ENCODE data around the gene BUD13.
"Not testable (repeated sequence)": the region's sequence is repeated elsewhere in the genome, so short reads cannot be mapped to it uniquely, and the experiment has no call there.

The BUD13 gene

DNA sequence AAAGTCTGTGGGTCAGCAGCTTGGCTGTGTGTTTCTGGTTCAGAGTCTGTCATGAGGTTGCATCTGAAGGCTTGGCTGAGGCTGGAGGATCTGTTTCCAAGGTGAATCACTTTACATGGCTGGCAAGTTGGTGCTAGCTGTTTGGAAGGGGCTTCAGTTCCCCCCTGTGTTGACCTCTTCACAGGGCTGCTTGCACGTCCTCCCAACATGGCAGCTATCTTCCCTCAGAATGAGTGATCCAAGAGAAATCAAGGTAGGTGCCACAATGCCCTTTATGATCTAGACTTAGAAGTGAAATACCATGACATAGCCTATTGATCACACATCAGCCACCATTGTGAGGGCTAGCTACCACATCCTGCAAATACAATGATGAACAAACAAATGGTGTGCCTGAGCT, 40.4 kb upstream of the BUD13 start:
- TF ChIP-seq, protein P1, sequence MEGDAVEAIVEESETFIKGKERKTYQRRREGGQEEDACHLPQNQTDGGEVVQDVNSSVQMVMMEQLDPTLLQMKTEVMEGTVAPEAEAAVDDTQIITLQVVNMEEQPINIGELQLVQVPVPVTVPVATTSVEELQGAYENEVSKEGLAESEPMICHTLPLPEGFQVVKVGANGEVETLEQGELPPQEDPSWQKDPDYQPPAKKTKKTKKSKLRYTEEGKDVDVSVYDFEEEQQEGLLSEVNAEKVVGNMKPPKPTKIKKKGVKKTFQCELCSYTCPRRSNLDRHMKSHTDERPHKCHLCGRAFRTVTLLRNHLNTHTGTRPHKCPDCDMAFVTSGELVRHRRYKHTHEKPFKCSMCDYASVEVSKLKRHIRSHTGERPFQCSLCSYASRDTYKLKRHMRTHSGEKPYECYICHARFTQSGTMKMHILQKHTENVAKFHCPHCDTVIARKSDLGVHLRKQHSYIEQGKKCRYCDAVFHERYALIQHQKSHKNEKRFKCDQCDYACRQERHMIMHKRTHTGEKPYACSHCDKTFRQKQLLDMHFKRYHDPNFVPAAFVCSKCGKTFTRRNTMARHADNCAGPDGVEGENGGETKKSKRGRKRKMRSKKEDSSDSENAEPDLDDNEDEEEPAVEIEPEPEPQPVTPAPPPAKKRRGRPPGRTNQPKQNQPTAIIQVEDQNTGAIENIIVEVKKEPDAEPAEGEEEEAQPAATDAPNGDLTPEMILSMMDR (IDR thresholded peaks at IDR 0.05; ENCODE audit: low read depth, low read length, missing control alignments): no peak
- no peak overlapping the region for H3K4me3 ChIP-seq (ENCODE audit: low read depth, low read length)
- DNase-seq (ENCODE audit: low read depth): no peak

DNA sequence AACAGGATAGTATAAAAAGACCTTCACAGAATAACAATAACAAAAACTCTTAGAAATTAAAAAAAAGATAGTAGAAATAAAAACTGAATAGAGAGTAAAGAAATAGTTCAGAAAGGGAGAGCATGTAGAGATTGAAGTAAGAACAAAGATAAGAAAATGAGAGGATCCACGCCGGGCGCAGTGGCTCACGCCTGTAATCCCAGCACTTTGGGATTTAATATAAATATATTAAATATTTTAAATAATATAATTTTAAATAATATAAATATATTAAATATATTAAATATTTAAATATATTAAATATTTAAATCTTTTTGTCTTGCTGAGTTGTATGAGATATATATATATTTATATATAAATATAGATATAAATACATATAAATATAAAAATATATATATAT, 39.3 kb upstream of the BUD13 start:
- TF ChIP-seq, protein P1 (IDR thresholded peaks at IDR 0.05; ENCODE audit: low read depth, low read length, missing control alignments): no peak
- H3K4me3 ChIP-seq (ENCODE audit: low read depth, low read length): no peak overlapping the region
- no peak for DNase-seq (ENCODE audit: low read depth)

DNA sequence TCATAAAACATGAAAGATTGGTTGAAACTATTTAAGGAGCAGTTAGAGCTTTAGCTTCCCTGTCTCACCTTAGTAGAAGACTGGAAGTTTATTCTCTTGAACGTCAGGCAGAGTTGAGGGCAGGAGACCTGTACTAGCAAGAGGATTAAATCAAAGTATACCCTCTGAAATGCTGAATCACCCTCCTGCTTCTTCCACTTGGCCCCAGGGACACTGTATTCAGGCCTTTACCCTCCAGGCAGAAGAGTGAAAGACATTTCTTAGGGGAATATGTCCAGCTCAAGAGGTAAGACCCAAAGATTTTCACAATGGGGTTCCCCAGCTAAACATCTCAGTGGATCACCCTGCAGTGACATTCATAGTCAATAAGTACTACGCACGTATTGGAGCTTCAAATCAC, 38.4 kb upstream of the BUD13 start:
- no peak for DNase-seq (ENCODE audit: low read depth)
- no peak overlapping the region for H3K4me3 ChIP-seq (ENCODE audit: low read depth, low read length)

DNA sequence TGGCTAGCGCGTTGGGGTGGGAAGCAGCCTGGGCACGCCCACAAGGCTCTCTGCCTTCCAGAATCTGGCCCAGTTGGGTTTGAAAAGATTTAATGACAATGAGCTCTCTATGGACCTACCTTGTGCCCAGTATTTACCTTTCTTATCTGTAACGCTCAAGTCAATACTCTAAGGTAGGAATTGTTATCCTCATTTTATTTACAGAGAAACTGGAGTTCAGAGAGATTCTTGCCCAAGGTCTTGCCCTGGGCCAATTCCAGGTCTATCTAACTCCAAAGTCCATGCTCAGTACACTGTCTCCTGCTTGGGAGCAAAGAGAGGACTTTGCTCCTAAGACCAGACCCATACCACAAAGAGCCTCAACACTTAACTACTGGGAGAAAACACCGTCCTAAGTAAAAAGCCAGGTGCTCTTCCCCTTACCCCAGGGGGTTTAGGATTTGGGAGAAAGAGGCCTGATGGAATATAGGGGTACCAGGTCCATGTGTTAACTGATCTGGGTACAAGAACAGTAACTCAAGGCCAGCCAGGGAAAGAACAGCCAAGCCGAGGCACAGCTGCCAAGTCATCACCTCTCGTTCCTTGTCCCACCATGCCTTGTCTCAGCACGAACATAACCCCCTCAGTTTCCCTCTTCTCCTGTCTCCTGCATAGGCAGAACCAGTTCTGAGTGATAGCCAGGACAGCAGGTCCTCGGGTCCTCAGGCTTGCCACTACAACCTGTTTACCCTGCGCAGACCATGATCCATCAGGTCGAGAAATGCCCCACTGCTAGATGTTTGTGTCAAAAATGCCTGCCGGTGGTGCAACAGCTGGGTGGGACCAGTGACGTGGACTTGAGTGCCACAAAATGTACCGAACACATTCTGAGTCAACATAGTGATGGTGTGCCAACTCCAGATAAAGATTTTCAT, 35.7 kb upstream of the BUD13 start:
- TF ChIP-seq, protein P1 (IDR thresholded peaks at IDR 0.05; ENCODE audit: low read depth, low read length, missing control alignments): no peak

More for the DNA sequence above, 38.4 kb upstream of the BUD13 start:
- TF ChIP-seq, protein P1 (IDR thresholded peaks at IDR 0.05; ENCODE audit: low read depth, low read length, missing control alignments): no peak

DNA sequence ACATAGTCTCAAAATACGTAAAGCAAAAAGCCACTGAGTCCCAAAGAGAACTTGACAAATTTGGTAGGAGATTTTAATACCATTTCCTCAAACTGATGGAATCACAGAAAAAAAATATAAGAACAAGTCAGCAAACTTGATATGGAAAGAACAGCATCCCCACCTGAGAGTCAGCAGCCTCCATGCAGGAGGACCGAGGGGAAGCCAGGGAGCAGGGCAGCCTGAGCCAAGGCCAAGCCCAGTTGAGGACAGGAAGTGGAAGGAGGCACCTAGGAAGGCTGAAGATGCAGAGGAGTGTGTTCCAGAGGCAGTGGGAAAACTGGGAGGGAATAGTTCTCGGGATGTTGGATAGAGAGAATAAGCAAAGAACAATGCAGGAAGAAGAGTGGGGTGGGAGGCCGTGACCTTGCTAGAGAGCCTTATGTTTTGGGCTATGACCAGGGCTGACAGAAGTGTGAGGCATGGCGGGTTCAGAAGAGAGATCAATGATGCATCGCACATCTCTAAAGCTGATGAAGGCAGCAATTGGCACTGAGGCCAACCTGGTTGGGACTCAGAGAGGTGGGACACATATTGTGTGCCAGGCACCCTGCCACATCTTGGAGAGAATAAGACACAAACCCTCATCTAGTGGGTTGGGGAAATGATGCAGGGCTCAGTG, 34.9 kb upstream of the BUD13 start:
- H3K4me3 ChIP-seq (ENCODE audit: low read depth, low read length): no peak overlapping the region
- no peak for DNase-seq (ENCODE audit: low read depth)
- TF ChIP-seq, protein P1 (IDR thresholded peaks at IDR 0.05; ENCODE audit: low read depth, low read length, missing control alignments): no peak

More for the DNA sequence above, 35.7 kb upstream of the BUD13 start:
- DNase-seq (ENCODE audit: low read depth): no peak
- H3K4me3 ChIP-seq (ENCODE audit: low read depth, low read length): no peak overlapping the region

DNA sequence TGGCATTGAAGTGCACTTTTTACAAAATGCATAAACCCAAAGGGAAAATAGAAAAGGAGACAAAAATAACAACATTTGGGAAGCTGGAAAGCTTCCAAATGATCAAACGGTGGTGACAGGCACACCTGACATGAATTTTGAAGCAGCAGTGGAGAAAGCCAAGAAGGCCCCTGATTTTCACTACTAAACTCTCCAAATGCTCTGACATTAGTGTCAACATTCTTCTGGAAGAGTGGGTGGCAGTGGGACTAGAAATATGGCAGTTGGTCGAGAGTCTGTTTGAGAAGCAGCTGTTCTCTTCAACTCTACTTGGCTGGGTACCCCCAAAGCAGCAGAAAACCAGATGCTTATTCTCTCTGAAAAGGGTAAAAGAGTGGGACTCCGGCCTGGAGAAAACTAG, 31.2 kb upstream of the BUD13 start:
- TF ChIP-seq, protein P1 (IDR thresholded peaks at IDR 0.05; ENCODE audit: low read depth, low read length, missing control alignments): no peak
- DNase-seq (ENCODE audit: low read depth): no peak

DNA sequence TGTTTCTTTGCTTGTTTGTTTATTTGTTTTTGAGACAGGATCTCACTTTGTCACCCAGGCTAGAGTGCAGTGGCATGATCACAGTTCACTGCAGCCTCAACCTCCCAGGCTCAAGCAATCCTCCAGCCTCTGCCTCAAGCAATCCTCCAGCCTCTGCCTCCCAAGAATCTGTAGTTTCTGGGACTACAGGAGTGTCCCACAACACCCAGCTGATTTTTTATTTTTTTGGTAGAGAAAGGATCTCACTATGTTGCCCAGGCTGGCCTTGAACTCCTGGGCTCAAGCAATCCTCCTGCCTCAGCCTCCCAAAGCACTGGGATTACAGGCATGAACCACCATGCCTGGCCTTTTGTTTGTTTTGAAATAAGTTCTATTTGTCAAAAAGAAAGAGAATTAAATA, 28.9 kb upstream of the BUD13 start:
- not testable (repeated sequence) for H3K4me3 ChIP-seq (ENCODE audit: low read depth, low read length); DNase-seq (ENCODE audit: low read depth)

More for the DNA sequence above, 31.2 kb upstream of the BUD13 start:
- no peak overlapping the region for H3K4me3 ChIP-seq (ENCODE audit: low read depth, low read length)
